ENCODE data around the gene HS3ST3A1. TPM values are rescaled to one million over a fixed set of nuclear protein-coding genes. Genes with fewer than 3 reads are reported as not detected.

HS3ST3A1 gene
- total RNA-seq, 1 donor from 2014 or later, result 0.93 TPM

- Histone ChIP-seq H3K4me3 (no peak overlapping the region), H3K4me1 (no peaks in the 10 kb centered on the region), H3K36me3 (no peaks in the 10 kb centered on the region), H3K27me3 (no peaks in the 10 kb centered on the region), H3K27ac (no peak overlapping the region), H3K9me3 (no peaks in the 10 kb centered on the region)
- intact Hi-C loops (cut with DNase I), result no loop called here
- TF ChIP-seq, protein P1, sequence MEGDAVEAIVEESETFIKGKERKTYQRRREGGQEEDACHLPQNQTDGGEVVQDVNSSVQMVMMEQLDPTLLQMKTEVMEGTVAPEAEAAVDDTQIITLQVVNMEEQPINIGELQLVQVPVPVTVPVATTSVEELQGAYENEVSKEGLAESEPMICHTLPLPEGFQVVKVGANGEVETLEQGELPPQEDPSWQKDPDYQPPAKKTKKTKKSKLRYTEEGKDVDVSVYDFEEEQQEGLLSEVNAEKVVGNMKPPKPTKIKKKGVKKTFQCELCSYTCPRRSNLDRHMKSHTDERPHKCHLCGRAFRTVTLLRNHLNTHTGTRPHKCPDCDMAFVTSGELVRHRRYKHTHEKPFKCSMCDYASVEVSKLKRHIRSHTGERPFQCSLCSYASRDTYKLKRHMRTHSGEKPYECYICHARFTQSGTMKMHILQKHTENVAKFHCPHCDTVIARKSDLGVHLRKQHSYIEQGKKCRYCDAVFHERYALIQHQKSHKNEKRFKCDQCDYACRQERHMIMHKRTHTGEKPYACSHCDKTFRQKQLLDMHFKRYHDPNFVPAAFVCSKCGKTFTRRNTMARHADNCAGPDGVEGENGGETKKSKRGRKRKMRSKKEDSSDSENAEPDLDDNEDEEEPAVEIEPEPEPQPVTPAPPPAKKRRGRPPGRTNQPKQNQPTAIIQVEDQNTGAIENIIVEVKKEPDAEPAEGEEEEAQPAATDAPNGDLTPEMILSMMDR (IDR thresholded peaks at IDR 0.05), result no peak
- ATAC-seq (no peak), DNase-seq (no peak)
These were observed 32.3 kb upstream of the HS3ST3A1 start for GRCh38 chr17:13634021-13634420.

GRCh38 chr17:13631529-13631928 lies 29.8 kb upstream of the HS3ST3A1 start:
- intact Hi-C loops (cut with DNase I), result no loop called here
- Histone ChIP-seq H3K27me3 (no peaks in the 10 kb centered on the region), H3K36me3 (no peaks in the 10 kb centered on the region), H3K4me1 (no peaks in the 10 kb centered on the region), H3K9me3 (no peaks in the 10 kb centered on the region), H3K27ac (no peak overlapping the region), H3K4me3 (no peak overlapping the region)
- no peak for ATAC-seq
- no peak for DNase-seq
- TF ChIP-seq, protein P1 (IDR thresholded peaks at IDR 0.05), result no peak

DNA sequence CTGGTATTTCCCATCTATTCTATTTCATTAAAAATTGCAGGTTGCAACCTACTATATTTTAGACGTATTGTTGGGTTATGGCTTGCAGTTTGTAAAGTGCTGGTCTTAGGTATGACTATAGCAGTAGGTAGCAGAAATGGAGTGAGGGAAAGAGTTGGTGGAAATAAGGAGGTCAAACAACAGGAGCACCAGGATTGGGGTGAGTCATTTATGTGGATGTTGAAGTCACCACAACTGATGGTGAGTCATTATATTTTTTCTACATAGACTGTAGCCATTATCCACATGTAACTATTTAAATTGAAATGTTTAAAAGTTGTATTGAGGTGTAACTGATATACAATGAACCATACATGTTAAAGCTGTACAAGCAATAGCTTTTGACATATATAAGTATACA lies 25.0 kb upstream of the HS3ST3A1 start:
- ATAC-seq (no peak), DNase-seq (no peak)
- Histone ChIP-seq H3K4me1 (no peaks in the 10 kb centered on the region), H3K27me3 (no peaks in the 10 kb centered on the region), H3K4me3 (no peak overlapping the region), H3K27ac (no peak overlapping the region), H3K36me3 (no peaks in the 10 kb centered on the region), H3K9me3 (no peaks in the 10 kb centered on the region)
- TF ChIP-seq, protein P1 (IDR thresholded peaks at IDR 0.05), result no peak
- intact Hi-C loops (cut with DNase I), result no loop called here

GRCh38 chr17:13619462-13619861 lies 17.7 kb upstream of the HS3ST3A1 start:
- no peak for DNase-seq
- no peaks in the 10 kb centered on the region for H3K36me3 ChIP-seq
- TF ChIP-seq, protein P1 (IDR thresholded peaks at IDR 0.05), result no peak
- no peak for ATAC-seq
- no peak overlapping the region for H3K4me3 ChIP-seq
- H3K9me3 ChIP-seq, result no peaks in the 10 kb centered on the region
- H3K27me3 ChIP-seq, result no peaks in the 10 kb centered on the region
- no peak overlapping the region for H3K27ac ChIP-seq
- no peaks in the 10 kb centered on the region for H3K4me1 ChIP-seq
- intact Hi-C loops (cut with DNase I), result no loop called here

DNA sequence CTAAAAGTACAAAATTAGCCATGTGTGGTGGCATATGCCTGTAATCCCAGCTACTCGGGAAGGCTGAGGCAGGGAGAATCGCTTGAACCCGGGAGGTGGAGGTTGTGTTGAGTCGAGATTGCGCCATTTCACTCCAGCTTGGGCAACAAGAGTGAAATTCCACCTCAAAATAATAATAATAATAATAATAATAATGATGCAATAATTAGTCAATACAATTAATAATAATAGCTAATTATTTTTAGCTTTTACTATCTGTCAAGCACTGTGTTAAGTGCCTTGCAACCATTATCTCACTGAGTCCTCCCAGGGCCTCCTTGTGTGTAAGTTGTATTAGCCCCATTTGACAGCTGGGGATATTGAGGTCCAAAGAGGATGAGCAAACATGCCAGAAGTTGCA lies 14.3 kb upstream of the HS3ST3A1 start:
- Histone ChIP-seq H3K36me3 (no peaks in the 10 kb centered on the region), H3K27me3 (no peaks in the 10 kb centered on the region), H3K9me3 (no peaks in the 10 kb centered on the region), H3K4me3 (no peak overlapping the region), H3K27ac (no peak overlapping the region), H3K4me1 (no peaks in the 10 kb centered on the region)
- intact Hi-C loops (cut with DNase I), result no loop called here
- no peak for ATAC-seq
- DNase-seq, result no peak
- TF ChIP-seq, protein P1 (IDR thresholded peaks at IDR 0.05), result no peak

DNA sequence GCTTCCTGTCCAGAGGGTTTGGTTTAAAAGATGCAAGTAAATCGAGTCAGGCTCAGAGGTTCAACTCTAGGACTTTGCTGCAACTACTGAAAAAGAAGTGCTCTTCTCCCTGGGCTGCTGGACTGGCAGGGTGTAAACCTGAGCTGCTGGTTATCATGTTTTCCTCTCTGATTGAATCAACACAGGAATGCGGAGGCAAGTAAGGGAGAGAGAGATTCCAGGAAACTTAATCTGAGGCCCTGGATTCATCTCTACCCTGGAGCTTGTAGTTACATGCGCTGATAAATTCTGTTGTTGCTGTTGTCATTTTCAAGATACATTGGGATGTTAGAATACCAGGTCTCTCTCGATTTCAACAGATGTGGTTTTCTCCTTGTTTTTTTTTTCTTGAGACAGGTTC lies 8.2 kb upstream of the HS3ST3A1 start:
- no peaks in the 10 kb centered on the region for H3K36me3 ChIP-seq
- no peak overlapping the region for H3K27ac ChIP-seq
- no peaks in the 10 kb centered on the region for H3K4me1 ChIP-seq
- TF ChIP-seq, protein P1 (IDR thresholded peaks at IDR 0.05), result no peak
- no peak for ATAC-seq
- no peaks in the 10 kb centered on the region for H3K27me3 ChIP-seq
- no peaks in the 10 kb centered on the region for H3K9me3 ChIP-seq
- no peak for DNase-seq
- H3K4me3 ChIP-seq, result no peak overlapping the region
- intact Hi-C loops (cut with DNase I), result no loop called here
